H9 (cell line): ENCODE data around the gene SLC48A1. TPM values are rescaled to one million over a fixed set of nuclear protein-coding genes. Genes with fewer than 3 reads are reported as not detected.

Experiments used
- DNase-seq: peaks from one replicate; pipeline ENCODE4 v3.0.0-alpha.2; 2017
- H2AFZ ChIP-seq: one replicate; pipeline ENCODE4 v1.6.1; 2013; ENCODE audit warnings: mild to moderate bottlenecking, low read length, control low read depth, moderate library complexity
- H2AK5ac ChIP-seq: 2 replicates; pipeline ENCODE4 v1.6.1; 2013; ENCODE audit warnings: low read length, control low read depth, mixed read lengths; ENCODE audit not compliant: insufficient read length
- H2BK120ac ChIP-seq: one replicate; pipeline ENCODE4 v1.6.1; 2013; ENCODE audit warnings: low read depth, mild to moderate bottlenecking, low read length, control low read depth, inconsistent platforms; ENCODE audit not compliant: poor library complexity, severe bottlenecking
- H2BK12ac ChIP-seq: 2 replicates; pipeline ENCODE4 v1.6.1; 2013; ENCODE audit warnings: low read length, control low read depth, mixed read lengths, low read depth; ENCODE audit not compliant: insufficient read length
- H2BK15ac ChIP-seq: 2 replicates; pipeline ENCODE4 v1.6.1; 2013; ENCODE audit warnings: low read depth, low read length, control low read depth
- H2BK20ac ChIP-seq: one replicate; pipeline ENCODE4 v1.6.1; 2013; ENCODE audit warnings: low read depth, mild to moderate bottlenecking, low read length, control low read depth, inconsistent platforms; ENCODE audit not compliant: poor library complexity, severe bottlenecking
- H2BK5ac ChIP-seq: 2 replicates; pipeline ENCODE4 v1.6.1; 2013; ENCODE audit warnings: low read length, control low read depth, mixed read lengths; ENCODE audit not compliant: insufficient read length
- H3K14ac ChIP-seq: 2 replicates; pipeline ENCODE4 v1.6.1; 2013; ENCODE audit warnings: low read length, control low read depth; ENCODE audit not compliant: insufficient read depth
- H3K18ac ChIP-seq: 2 replicates; pipeline ENCODE4 v1.6.1; 2013; ENCODE audit warnings: low read depth, mild to moderate bottlenecking, mixed read lengths, low read length, control low read depth; ENCODE audit not compliant: insufficient read length
- H3K23ac ChIP-seq: 2 replicates; pipeline ENCODE4 v1.6.1; 2013; ENCODE audit warnings: low read length, control low read depth, mixed read lengths, low read depth; ENCODE audit not compliant: insufficient read length
- H3K23me2 ChIP-seq: 2 replicates; pipeline ENCODE4 v1.6.1; 2013; ENCODE audit warnings: low read depth, mild to moderate bottlenecking, mixed read lengths, low read length, control low read depth; ENCODE audit not compliant: insufficient read length, poor library complexity, severe bottlenecking
- H3K27ac ChIP-seq: 2 replicates; pipeline ENCODE4 v1.5.1; 2013; ENCODE audit warnings: low read length, control low read depth, mixed read lengths, low read depth; ENCODE audit not compliant: insufficient read length
- H3K27me3 ChIP-seq: 2 replicates; pipeline ENCODE4 v1.6.1; 2013; ENCODE audit warnings: low read length, control low read depth, inconsistent platforms; ENCODE audit not compliant: insufficient read depth
- H3K4ac ChIP-seq: 2 replicates; pipeline ENCODE4 v1.6.1; 2013; ENCODE audit warnings: low read depth, mild to moderate bottlenecking, control low read depth, inconsistent platforms, low read length, moderate library complexity
- H3K4me1 ChIP-seq: 2 replicates; pipeline ENCODE4 v1.6.1; 2013; ENCODE audit warnings: low read length, control low read depth, inconsistent platforms; ENCODE audit not compliant: insufficient read depth
- H3K4me2 ChIP-seq: 2 replicates; pipeline ENCODE4 v1.6.1; 2013; ENCODE audit warnings: low read length, control low read depth, mixed read lengths; ENCODE audit not compliant: insufficient read length, insufficient read depth
- H3K56ac ChIP-seq: 2 replicates; pipeline ENCODE4 v1.6.1; 2013; ENCODE audit warnings: low read depth, mild to moderate bottlenecking, mixed read lengths, low read length, control low read depth; ENCODE audit not compliant: insufficient read length
- H3K79me1 ChIP-seq: 2 replicates; pipeline ENCODE4 v1.6.1; 2013; ENCODE audit warnings: low read depth, mild to moderate bottlenecking, moderate library complexity, low read length, control low read depth, inconsistent platforms; ENCODE audit not compliant: insufficient read depth, poor library complexity, severe bottlenecking
- H3K79me2 ChIP-seq: 2 replicates; pipeline ENCODE4 v1.6.1; 2013; ENCODE audit warnings: low read length, control low read depth, inconsistent platforms; ENCODE audit not compliant: insufficient read depth
- H3K9ac ChIP-seq: 2 replicates; pipeline ENCODE4 v1.6.1; 2013; ENCODE audit warnings: low read length, control low read depth, mixed read lengths; ENCODE audit not compliant: insufficient read length; ENCODE audit errors: extremely low read depth
- H3K9me3 ChIP-seq: one replicate; pipeline ENCODE4 v1.6.1; 2013; ENCODE audit warnings: low read depth, low read length, inconsistent platforms; ENCODE audit not compliant: control insufficient read depth
- H3T11ph ChIP-seq: one replicate; pipeline ENCODE4 v1.6.1; 2013; ENCODE audit warnings: mild to moderate bottlenecking, low read length, control low read depth, inconsistent platforms
- H4K20me1 ChIP-seq: one replicate; pipeline ENCODE4 v1.6.1; 2013; ENCODE audit not compliant: control insufficient read depth, insufficient read length, insufficient read depth
- H4K5ac ChIP-seq: 2 replicates; pipeline ENCODE4 v1.6.1; 2013; ENCODE audit warnings: low read depth, mild to moderate bottlenecking, mixed read lengths, low read length, control low read depth; ENCODE audit not compliant: insufficient read length
- H4K8ac ChIP-seq: replicated peaks from 2 replicates; pipeline ENCODE4 v1.6.1; 2013; ENCODE audit warnings: low read length, control low read depth, mixed read lengths, low read depth; ENCODE audit not compliant: insufficient read length
- H4K91ac ChIP-seq: 2 replicates; pipeline ENCODE4 v1.6.1; 2013; ENCODE audit warnings: low read depth, mild to moderate bottlenecking, moderate library complexity, mixed read lengths, low read length, control low read depth; ENCODE audit not compliant: insufficient read length
- H3K27ac Mint-ChIP-seq, 3 experiments: 2 replicates in 2 of 3; 3 replicates in 1 of 3; pipeline ENCODE4 v1.8.0; 2020 to 2021; ENCODE audit warnings: mixed read lengths in 3 of 3, mild to moderate bottlenecking in 1 of 3, moderate library complexity in 1 of 3
- H3K27me3 Mint-ChIP-seq: 2 replicates; pipeline ENCODE4 v1.8.0; 2021; ENCODE audit warnings: low read depth, mild to moderate bottlenecking, moderate library complexity, mixed read lengths
- H3K36me3 Mint-ChIP-seq, 3 experiments: 2 replicates in 2 of 3; 3 replicates in 1 of 3; pipeline ENCODE4 v1.8.0; 2020 to 2021; ENCODE audit warnings: low read depth in 3 of 3, mixed read lengths in 3 of 3; ENCODE audit not compliant: insufficient read depth in 1 of 3
- H3K4me1 Mint-ChIP-seq, 2 experiments: 2 replicates each; pipeline ENCODE4 v1.8.0; 2020; ENCODE audit warnings: mixed read lengths in 2 of 2
- H3K4me3 Mint-ChIP-seq, 2 experiments: 2 replicates in 1 of 2; 3 replicates in 1 of 2; pipeline ENCODE4 v1.8.0; 2020 to 2021; ENCODE audit warnings: mild to moderate bottlenecking in 2 of 2, mixed read lengths in 2 of 2, moderate library complexity in 1 of 2
- H3K9me3 Mint-ChIP-seq, 2 experiments: 2 replicates in 1 of 2; 3 replicates in 1 of 2; pipeline ENCODE4 v1.8.0; 2020; ENCODE audit warnings: mild to moderate bottlenecking in 2 of 2, mixed read lengths in 2 of 2, moderate library complexity in 1 of 2
- WGBS: extraction: QIAGEN DNeasy Blood & Tissue Kit; methylation state at CpG from one replicate; pipeline ENCODE4 v1.1.7; 2013; ENCODE audit warnings: missing lambda C conversion rate, low lambda C conversion rate, mixed read lengths; ENCODE audit not compliant: insufficient read length; ENCODE audit errors: extremely low coverage; 5-methylcytosine and 5-hydroxymethylcytosine counted together
- total RNA-seq: library from RNA; stranded (reverse); gene quantifications from 2 replicates; pipeline ENCODE4 v1.2.1, GENCODE V29; 2021
- TF ChIP-seq, protein P1 (sequence below): fragments of 200-600 bp; sonication (generic); conservative IDR thresholded peaks from 3 replicates; pipeline ENCODE4 v1.8.0; 2021; ENCODE audit warnings: antibody characterized with exemption, mild to moderate bottlenecking

Gene SLC48A1
- total RNA-seq, 1 experiment from 2014 or later = 10.6 TPM

DNA sequence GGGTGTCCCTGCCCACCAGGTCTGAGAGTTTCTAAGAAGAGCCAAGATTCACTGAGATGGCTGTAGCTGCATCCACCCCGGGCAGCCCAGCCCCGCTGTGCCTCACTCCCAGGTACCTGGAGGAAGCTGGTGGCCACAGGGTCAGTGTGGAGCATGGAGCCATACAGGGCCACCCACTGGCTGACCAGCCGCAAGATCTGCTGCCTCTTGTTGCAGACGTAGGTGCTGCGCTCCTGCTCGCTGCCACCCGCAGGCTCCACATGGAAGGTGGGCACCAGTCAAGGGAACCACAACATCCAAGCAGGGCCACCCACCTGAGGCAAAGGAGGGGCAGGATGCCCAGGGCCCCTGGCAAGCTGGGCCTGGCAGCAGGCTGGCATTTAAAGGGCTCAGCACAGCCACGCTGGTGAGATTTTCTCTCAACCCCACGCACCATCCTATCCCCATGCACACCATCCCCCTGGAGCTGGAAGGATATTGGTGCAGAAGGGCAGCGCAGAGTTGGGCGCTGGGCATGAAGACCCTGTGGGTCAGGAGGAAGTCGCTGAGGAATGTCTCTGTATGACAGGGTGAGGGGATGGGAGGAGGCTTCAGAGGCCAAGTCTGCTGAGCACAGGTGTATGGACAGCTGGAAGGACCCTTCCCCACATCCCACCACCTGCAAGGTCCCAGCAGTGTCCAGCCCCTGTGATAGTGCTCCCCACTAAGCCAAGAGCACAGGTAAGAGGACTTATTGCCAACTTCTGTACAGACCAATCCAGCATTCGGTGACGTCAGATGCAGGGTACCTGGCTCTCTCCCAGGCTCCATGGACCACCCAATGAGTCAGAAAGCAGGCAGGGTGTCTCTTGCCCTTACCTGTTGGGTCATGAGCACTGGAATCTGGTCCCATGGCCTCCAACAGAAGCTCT is 25.2 kb upstream of the SLC48A1 start:
- DNase-seq = no peak

More for the DNA sequence above, 25.2 kb upstream of the SLC48A1 start:
- peaks cover 7% of the 10 kb centered on the region for H3K27me3 Mint-ChIP-seq
- no peaks in the 10 kb centered on the region for H3K9me3 ChIP-seq
- H3K18ac ChIP-seq = no peak overlapping the region
- H3K27me3 ChIP-seq = no peaks in the 10 kb centered on the region
- H4K91ac ChIP-seq = no peak overlapping the region
- H3K36me3 Mint-ChIP-seq = peaks cover 0 to 10% (median 2%) of the 10 kb centered on the region in 3 experiments; a peak in 3 of 7 replicates
- TF ChIP-seq, protein P1, sequence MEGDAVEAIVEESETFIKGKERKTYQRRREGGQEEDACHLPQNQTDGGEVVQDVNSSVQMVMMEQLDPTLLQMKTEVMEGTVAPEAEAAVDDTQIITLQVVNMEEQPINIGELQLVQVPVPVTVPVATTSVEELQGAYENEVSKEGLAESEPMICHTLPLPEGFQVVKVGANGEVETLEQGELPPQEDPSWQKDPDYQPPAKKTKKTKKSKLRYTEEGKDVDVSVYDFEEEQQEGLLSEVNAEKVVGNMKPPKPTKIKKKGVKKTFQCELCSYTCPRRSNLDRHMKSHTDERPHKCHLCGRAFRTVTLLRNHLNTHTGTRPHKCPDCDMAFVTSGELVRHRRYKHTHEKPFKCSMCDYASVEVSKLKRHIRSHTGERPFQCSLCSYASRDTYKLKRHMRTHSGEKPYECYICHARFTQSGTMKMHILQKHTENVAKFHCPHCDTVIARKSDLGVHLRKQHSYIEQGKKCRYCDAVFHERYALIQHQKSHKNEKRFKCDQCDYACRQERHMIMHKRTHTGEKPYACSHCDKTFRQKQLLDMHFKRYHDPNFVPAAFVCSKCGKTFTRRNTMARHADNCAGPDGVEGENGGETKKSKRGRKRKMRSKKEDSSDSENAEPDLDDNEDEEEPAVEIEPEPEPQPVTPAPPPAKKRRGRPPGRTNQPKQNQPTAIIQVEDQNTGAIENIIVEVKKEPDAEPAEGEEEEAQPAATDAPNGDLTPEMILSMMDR = no peak
- H3T11ph ChIP-seq = no peak overlapping the region
- H2BK120ac ChIP-seq = no peak overlapping the region
- no peak overlapping the region for H3K4me2 ChIP-seq
- H3K23me2 ChIP-seq = no peaks in the 10 kb centered on the region
- no peak overlapping the region for H4K5ac ChIP-seq
- no peak overlapping the region for H2BK5ac ChIP-seq
- no peak overlapping the region for H2BK20ac ChIP-seq
- no peak overlapping the region for H3K23ac ChIP-seq
- H2BK12ac ChIP-seq = no peak overlapping the region
- no peak overlapping the region for H3K27ac ChIP-seq
- no CpG with 5 or more reads among the region's 14 CpGs for WGBS
- no peak overlapping the region for H2AFZ ChIP-seq
- peaks cover 25 to 29% of the 10 kb centered on the region in 2 experiments for H3K4me1 Mint-ChIP-seq
- H3K14ac ChIP-seq = no peak overlapping the region
- H4K20me1 ChIP-seq = no peaks in the 10 kb centered on the region
- no peak overlapping the region for H3K4ac ChIP-seq
- no peak overlapping the region for H3K27ac Mint-ChIP-seq
- H2AK5ac ChIP-seq = no peak overlapping the region
- H3K79me1 ChIP-seq = no peaks in the 10 kb centered on the region
- H2BK15ac ChIP-seq = no peak overlapping the region
- H4K8ac ChIP-seq = no peak overlapping the region
- H3K56ac ChIP-seq = no peak overlapping the region
- no peaks in the 10 kb centered on the region for H3K9me3 Mint-ChIP-seq
- peaks cover 9% of the 10 kb centered on the region for H3K4me1 ChIP-seq
- no peaks in the 10 kb centered on the region for H3K79me2 ChIP-seq
- no peak overlapping the region for H3K4me3 Mint-ChIP-seq
- H3K9ac ChIP-seq = no peak overlapping the region
